GM18873 (cell line): Measurements from ENCODE around the gene NDC80.
"Not testable (repeated sequence)": the region's sequence is repeated elsewhere in the genome, so short reads cannot be mapped to it uniquely, and the experiment has no call there.

Source experiments
- ATAC-seq: cut with Tn5 transposase; IDR thresholded peaks from one replicate; pipeline ENCODE4 v1.9.1; 2021; ENCODE audit warnings: mild to moderate bottlenecking, moderate library complexity, moderate number of reproducible peaks; ENCODE audit not compliant: unreplicated experiment, low FRiP score

Gene NDC80

DNA sequence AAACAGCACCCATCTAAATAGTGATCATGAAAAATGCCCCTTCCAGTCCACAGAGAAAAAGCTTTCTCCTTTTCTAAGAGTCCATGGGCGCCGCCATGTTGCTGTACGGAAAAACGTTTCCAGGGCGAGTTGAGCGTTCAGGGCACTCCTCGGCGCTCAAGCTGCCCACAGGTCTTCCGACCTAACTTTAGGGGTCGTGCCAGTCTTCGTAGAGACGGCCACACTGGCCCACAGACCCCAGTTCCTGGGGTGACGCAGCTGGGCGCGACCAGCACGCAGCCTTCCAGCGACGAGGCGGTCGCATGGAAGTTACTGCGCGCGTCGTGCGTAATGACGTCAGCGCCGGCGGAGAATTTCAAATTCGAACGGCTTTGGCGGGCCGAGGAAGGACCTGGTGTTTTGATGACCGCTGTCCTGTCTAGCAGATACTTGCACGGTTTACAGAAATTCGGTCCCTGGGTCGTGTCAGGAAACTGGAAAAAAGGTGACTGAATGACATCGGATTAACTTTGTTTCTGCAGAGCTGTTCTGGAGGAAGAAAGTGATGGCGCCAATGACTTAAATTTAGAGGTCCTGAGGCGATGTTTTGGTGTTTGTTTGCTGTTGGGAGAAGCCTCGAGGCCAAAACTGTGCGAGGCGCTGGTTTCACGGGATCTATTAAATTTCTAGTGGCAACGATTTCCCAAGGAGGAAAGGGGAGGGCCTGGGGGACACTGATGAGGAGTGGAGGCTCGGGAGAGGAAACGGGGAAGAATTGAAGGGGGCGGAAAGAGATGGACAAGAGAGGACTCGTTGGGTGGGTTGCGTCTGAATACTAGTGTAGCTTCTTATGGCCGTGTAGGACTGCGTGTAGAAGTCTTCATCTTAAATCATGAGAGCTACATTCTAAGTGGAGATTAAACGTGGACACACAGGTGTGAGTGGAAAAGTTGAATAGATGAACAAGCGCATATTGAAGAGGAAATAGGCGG lies at the start of gene NDC80, which contains the start of gene METTL4:
NDC80 (plus strand) TSS at position 358 of the 971 bp plus-strand sequence. CDS start 1,429 bp downstream, outside the sequence.
METTL4 (minus strand) TSS at position 306 of the 971 bp plus-strand sequence. CDS start 4,289 bp downstream, outside the sequence.
- peak; percentile 86 for ATAC-seq

DNA sequence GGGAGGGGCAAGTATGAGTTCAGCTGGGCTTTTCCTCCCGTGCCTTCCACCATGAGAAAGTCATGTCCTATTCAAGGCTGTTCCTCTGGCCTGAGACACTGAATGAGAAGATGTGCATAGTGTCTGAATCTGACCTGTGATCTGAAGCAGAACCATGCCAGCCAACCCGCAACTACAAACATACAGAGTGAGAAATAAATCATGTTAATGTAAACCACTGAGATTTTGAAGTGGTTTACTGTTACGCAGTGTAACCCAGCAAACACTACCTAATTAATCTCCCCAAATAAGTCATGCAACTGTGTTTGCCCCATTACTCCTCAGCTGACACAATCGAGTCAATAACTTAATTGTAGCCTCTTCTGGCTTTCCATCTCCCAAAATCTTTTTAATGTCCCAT lies 49.2 kb upstream of the NDC80 start:
- no peak for ATAC-seq

GRCh38 chr18:2524794-2525198 lies 46.6 kb upstream of the NDC80 start:
- not testable (repeated sequence) for ATAC-seq

DNA sequence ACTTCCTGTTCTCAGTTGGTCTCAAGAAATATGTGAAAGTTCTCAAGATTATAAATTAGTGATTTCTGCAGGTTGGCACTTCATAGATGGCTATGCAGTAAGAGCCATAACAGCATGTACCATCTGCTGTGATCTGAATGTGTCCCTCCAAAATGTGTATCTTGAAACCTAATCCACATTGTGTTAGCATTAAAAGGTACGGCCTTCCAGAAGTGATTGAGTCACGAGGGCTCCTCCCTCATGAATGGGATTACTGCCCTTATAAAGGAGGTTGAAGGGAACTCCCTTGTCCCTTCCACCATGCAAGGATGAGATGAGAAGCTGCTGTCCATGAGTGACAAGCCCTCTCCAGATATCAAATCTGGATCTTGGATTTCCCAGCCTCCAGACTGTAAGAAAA lies 45.0 kb upstream of the NDC80 start:
- no peak for ATAC-seq

GRCh38 chr18:2529154-2529553 lies 42.2 kb upstream of the NDC80 start:
- ATAC-seq, result no peak

DNA sequence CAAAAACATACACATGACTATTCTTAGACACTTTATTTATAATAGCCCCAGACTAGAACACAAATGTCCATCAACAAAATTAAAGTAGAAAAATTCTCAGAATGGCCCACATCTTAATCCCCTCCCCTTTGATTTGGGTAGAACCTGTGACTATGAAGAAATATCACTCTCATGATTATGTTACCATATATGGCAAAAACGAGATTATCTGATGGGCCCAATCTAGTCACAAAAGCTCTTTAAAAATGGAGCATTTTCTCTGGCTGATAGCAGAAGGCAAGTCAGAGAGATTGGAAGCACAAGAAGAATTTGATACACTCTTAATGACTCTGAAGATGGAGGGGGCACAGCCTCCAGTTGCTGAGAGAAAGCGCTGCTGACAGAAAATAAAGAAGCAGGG lies 39.6 kb upstream of the NDC80 start:
- no peak for ATAC-seq

DNA sequence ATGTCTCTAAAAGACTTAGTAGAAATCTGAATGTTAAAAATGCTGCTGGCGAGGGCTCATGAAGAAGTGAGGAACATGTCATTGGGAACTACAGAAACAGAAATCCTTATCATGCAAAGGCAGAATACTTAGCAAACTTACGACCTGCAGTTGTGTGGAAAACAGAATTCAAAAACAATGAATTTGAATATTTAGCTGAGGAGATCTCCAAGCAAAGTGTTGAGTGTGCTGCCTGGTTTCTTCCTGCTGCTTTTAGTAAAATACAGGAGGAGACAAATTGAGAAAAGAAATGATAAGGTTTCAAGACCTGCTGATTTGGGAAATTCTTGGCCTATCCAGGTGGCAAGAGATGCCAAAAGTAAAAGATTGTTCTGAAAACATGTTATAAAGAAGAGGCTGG lies 38.6 kb upstream of the NDC80 start:
- no peak for ATAC-seq

DNA sequence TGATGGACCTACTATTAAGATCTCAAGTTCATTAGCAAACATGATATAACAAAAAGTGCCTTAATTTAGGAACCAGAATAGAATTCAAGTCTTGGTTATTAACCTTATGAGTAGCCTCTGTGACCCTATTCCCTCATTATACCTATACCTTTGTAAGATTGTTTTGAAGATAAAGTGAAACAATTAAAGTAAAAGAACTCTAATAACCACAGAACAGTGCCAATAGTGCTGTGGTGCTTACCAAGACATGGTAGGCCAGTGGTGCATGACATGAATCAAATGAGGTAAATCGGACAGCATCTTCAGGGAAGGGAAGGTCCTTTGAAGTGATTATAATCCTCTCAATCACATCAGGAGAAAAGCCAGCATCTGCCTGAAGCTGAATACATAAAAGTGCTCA lies 36.5 kb upstream of the NDC80 start:
- ATAC-seq, result no peak

- no peak for ATAC-seq
These were observed 35.9 kb upstream of the NDC80 start for GRCh38 chr18:2535419-2535910.

GRCh38 chr18:2536063-2536462 lies 35.3 kb upstream of the NDC80 start:
- ATAC-seq, result no peak

DNA sequence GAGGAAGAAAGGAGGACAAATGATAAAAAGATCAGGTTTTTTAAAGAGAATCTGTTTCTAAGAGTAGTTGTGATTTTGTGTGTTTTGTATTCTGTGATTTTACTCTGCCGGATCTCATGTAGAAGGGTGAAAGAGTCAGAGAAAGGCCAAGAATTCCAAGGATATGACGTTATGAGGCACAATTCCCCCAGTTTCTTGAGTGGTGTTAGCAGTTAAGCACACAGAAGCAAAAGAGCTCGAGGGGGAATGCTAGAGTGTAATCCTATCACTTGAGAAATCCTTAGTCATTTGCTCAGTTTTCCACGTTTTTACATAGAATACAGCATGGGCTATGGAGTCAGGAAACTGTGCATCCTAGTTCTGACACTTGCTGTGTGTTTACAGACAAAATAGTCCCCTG lies 34.9 kb upstream of the NDC80 start:
- ATAC-seq, result no peak

DNA sequence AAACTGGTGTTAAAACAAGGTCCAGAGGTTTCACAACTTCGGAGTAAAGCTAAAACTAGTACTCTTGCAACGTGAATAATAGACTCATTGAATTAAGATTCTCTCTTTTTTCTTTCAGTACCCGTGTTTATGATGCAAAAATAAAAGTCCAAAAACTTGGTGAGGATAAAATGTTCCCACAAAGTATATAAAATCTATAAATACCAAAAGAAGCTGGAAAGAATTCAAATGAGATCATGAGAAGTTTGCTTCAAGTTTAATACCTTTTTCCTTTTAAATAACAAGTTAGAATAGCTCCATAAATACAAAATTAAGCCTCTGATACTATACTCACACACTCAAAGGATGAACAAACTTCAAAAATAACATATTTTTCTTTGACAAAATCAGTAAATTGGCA lies 34.1 kb upstream of the NDC80 start:
- no peak for ATAC-seq

GRCh38 chr18:2538236-2538635 lies 33.1 kb upstream of the NDC80 start:
- no peak for ATAC-seq

DNA sequence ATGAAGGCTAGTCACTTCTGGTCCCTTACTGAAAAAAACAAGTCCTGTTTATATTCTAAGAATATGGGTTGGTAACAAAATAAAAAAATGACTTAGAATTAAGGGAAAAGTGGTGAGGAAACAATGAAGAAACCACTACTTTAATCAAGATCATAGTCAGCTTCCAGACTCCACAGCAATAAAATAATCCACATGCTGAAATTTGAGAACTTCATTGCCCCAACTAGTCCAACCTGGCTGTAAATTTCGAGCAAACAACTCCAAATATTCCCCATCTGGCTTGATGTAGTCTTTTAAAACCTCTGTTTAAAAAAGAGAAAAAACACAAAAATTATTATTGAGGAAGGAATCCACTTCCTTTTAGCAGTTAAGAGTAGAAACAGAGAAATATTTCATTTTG lies 32.5 kb upstream of the NDC80 start:
- no peak for ATAC-seq

DNA sequence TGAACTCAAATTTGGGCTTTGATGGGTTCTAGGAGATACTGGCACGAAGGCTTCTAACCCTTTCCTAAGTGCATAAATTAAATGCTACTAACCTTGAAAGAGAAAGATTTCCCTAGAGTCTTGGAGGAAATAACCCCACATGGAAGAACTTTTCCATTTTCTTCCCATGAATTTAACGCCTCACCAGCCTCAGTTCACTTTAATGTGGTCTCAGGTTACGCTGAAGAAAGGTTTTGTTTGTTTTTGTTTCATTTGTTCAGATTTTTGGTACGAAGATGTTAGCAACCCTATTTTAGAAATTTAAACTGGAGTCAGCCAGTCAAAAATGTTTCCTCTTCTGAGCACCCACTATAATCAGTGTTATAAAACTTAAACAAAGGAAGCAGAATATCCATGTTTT lies 30.8 kb upstream of the NDC80 start:
- no peak for ATAC-seq

GRCh38 chr18:2541925-2542563 lies 29.3 kb upstream of the NDC80 start:
- ATAC-seq, result peak; percentile 73

GRCh38 chr18:2545155-2545554 lies 26.2 kb upstream of the NDC80 start:
- no peak for ATAC-seq

GRCh38 chr18:2547477-2548087 lies 23.8 kb upstream of the NDC80 start:
- peak; percentile 52 for ATAC-seq

GRCh38 chr18:2549462-2549861 lies 21.9 kb upstream of the NDC80 start:
- no peak for ATAC-seq

- ATAC-seq, result no peak
These were observed 19.9 kb upstream of the NDC80 start for GRCh38 chr18:2551425-2551824.

GRCh38 chr18:2554696-2555095 lies 16.7 kb upstream of the NDC80 start:
- no peak for ATAC-seq
